GM19324 (cell line): ENCODE results near the gene ZNF181.

Source experiments
- ATAC-seq: cut with Tn5 transposase; IDR thresholded peaks from one replicate; pipeline ENCODE4 v1.9.1; 2021; ENCODE audit warnings: mild to moderate bottlenecking, moderate library complexity; ENCODE audit not compliant: unreplicated experiment, low FRiP score

ZNF181 gene

DNA sequence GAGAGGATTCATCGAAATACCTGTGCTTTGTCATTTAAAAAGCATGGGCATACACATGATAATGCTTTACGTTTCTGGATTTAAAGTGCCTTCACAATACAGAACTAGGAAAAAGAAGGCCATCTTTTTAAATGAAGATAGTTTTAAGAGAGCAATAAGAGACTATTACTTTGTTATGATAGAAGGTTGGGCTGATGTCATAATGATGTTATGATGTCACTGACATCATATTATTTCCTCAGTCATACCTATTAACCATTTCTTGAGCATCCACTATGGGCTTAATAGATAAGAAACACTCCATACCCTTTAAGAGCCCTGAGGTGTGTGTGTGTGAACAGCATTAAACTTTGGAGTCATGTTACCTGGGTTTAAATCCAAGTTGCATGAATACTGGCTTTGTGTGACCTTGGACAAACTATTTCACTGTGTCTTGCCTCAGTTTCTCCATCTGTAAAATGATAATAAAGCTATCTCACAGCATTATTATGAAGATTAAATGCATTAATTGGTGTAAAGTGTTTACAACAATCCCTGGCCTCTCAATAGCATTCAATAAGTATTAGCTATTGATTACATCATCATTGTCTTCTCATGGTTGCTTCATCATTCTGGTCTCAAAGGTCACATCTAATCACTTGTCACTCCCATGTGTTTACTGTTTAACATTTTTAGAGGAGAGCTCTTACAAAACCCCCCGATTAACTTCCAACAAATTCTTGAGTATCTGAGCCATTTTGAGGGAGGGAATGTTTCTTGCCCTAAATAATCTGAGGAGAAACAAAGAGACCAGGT, 11.1 kb downstream of the ZNF181 start:
- ATAC-seq = no peak

DNA sequence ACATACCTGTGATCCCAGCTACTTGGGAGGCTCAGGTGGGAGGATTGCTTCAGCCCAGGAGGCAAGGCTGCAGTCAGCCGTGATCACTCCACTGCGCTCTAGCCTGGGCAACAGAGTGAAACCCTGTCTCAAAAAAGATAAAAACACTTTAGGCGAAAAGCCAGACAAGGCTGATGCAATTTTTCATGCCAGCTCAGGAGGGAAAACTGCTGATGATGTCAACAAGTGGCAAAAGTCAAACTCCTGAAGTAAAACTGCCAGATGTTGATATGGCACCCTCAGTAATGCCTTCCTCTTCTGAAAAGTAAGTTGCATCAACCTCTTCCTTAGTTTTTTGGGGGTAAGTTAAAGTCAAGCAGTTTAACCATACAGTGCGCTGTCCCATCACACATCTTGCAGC, 23.4 kb downstream of the ZNF181 start:
- no peak for ATAC-seq

DNA sequence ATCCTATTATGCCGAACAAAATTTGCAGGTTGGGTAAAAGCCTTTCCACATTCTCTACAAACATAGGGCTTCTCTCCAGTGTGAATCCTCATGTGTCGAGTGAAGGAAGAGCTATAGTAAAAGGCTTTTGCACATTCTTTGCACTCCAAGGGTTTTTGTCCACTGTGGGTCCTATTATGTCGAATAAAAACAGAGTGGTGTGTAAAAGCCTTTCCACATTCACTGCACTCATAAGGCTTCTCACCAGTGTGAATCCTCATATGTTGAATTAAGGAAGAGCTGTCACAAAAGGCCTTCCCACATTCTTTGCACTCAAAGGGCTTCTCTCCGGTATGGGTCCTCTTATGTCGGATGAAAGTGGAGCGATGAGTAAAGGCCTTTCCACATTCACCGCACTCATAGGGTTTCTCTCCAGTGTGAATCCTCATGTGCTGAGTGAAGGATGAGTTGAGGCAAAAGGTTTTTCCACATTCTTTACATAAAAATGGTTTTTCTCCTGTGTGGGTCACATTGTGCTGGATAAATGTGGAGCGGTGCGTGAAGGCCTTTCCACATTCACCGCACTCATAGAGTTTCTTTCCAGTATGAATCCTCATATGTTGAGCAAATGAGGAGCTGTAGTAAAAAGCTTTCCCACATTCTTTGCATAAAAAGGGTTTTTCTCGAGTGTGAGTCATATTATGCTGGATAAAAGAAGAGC, 25.3 kb downstream of the ZNF181 start:
- ATAC-seq = no peak

DNA sequence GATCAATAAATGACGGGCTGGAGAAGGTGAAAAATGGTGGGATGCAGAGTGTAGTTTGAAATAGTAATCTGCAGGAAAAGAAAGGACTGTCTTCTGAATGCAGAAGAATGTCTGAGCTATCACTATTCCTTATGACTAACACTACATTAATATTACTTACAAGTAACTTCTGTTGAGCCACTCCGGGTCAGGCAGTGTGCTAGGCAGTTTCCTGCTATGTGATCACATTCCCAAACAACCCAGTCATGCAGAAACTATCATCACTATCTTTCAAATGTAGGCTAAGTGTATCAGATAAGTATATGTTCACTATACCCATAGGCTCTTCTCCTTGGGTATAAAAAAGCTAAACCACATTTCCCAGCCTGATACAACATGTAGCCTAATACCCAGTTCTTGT, 32.3 kb downstream of the ZNF181 start:
- ATAC-seq = no peak

DNA sequence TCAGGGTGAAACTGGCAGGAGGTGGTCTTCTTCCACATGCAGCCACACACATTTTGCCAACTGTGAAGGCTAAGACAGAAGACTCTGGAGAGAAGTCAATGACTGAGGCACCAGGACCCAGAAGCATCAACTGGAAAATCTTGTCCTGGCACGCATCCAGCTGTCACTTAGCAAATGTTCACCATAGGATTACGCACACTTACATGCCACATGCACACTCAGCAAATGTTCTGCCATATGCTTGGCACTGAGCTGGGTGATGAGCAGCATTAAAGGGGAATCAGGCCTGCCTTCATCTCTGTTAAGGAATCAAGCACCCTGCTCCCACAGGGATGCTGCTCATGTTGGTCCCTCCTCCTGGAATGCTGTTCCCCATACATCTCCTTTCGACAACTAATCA, 33.9 kb downstream of the ZNF181 start:
- no peak for ATAC-seq

DNA sequence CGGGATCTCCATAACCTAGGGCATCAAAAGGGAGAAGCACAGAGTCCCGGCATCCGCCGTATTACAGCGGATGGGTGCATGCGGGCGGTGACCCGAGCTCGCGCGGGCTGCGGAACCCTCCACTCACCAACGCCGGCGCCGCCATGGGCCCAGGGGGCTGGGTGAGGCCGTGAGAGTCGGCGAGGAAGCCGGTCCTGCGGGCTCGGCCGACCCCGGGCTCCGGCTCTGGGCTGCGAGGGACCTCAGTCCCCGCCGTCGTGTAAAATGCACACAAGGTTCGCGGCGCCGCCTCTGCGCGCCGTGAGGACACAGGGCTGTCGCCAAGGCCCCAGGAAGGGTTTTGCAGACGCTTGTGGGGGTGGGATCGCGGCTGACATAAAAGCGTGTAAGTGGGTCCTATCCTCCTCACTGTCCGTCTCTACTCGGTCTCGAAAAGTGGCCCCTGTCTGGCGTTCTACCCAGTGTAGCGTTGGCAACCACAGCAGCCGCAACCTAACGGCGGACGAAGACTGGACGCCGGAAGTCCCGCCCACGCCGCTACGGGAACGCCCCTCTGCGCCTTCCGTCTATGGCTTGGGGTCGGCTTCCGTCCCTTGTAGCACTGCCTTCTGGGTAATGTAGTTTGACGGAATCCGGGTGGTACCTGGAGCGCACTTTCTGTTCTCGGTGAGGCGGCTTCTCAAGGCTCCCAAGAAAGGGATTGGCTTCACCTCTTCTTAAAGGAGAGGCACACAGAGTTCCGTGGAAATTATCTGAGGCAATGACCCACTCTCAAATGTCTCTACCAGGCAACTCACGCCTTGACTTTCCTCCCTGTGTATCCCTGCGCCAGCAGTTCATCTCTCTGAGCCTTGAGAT, 38.9 kb downstream of the ZNF181 start, which contains the start of gene ZNF599:
TSS of gene ZNF599 (minus strand) at position 519 of the 858 bp plus-strand sequence. CDS start at position 145, 374 bp downstream.
- ATAC-seq = peak; percentile 78

DNA sequence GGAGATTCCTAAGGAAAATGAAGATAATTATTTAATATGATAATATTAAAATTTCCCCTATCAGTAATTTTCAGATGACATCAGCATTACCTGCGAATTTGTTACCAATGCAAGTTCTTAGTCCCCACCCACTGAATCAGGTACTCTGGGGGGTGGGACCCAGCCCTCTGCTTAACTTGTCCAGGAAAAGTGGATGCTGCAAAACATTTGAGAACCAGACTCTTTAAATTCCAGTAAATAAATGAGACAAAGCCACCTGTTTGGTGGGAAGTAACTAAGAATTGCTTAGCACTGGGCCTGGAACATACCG, 39.5 kb downstream of the ZNF181 start:
- no peak for ATAC-seq

DNA sequence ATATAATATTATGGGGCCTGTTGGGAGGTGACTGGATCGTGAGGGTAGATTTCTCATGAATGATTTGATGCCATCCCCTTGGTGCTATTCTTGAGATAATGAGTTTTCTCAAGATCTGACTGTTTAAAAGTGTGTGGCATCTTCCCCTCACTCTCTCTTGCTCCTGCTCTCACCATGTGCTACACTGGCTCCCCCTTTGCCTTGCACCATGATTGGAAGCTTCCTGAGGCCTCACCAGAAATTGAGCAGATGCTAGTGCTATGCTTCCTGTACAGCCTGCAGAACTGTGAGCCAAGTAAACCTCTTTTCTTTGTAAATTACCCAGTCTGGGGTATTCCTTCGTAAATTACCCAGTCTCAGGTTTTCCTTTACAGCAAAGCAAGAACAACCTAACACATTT, 40.8 kb downstream of the ZNF181 start:
- no peak for ATAC-seq

DNA sequence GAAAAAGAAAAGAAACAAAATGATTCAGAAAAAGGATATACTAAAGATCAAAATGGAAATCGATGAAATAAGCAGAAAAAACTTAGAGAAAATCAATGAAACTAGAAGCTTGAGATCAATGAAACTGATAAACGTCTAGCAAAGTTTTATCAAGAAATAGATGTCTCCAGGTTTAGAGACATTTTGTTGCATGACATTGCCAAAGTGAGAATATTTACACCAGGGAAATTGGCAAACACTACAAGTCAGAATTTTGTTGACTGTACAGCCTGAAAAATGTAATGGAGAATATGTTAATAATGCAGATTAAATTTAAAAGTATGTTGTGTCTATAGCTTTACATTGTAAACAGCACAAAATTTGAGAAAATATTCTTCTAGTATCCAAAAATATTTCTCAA, 44.3 kb downstream of the ZNF181 start:
- ATAC-seq = no peak

DNA sequence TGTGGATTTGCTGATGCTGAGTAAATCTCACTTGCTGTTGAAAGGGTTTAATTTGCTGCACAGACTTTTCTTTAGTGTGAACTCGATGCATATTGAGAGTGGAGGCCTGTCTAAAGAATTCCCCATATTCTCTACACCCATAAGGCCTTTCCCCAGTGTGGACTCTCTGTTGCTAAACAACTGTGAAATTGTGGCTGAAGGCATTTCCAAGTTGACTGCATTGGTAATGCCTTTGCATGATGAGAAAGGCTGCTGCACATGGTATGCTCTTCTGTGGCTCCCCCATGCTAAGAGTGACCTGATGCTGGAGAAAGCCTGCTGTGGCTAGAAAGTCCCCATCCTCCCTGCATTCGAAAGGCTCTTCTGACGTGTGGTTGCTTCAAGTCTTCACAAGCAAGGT, 45.6 kb downstream of the ZNF181 start:
- no peak for ATAC-seq

DNA sequence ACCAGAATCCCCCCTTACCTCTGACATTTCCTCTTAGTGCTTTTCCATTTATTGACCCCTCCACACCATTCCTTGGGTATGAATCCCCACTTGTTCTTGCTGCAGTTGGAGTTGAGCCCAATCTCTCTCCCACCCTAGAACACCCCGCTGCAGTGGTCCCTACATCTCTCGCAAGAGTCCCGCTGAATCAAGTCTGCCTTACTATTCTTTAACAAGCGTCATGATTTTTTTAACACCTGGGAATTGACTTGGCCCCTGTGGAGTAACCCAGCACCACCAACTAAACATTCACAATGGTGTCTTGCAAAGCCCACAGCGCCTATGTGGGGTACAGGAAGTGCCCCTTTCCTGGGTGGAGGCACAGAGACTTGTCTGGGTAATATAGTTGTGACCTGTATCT, 52.2 kb downstream of the ZNF181 start:
- no peak for ATAC-seq

DNA sequence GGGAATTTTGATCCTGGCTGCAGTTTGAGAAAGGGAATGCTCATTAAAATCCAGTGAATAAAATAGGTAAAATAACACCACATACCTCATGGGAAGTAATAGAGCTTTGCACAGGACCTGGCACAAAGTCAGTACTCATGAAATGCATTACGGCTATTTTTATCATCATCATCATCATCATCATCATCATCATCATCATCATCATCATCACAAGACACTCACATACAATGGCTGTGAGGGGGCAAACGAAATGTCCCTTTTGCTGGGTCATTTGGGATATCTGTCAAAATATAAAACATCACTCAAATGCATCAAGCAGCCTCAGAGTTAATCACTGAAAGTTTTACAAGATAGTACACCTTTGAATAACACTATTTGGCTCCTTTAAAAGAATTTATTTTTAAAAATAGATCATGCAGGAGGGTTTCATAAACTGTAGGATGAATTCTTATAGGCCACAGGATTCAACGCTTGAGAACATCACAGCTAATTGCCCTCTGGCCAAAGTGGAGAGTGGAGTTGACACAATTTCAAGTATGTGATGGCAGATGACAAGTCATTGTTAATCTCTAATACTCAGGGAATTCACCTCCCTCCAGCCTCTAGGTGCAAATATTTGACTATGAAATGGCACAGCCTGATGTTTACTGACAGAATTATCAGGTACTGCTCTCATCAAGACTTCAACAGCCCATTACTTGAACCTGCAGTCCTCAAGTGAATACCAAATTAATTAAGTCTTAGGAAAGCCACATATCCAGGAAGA, 53.2 kb downstream of the ZNF181 start:
- ATAC-seq = no peak

DNA sequence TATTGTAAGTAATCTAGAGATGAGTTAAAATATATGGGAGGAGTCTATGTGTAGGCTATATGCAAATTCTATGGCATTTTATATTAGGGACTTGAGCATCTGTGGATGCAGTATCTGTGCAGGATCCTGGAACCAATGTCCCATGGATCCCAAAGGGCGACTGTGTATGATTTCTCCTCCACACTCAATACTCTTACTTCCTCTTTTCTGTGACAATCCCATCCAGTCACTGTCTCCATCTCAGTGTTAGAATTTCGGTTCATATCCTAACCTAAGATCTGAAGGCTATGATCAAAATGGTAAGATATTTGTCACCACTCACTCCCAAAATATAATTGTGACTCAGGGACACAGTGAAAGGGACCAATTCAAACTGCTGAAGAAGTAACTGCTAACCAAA, 54.0 kb downstream of the ZNF181 start:
- no peak for ATAC-seq

DNA sequence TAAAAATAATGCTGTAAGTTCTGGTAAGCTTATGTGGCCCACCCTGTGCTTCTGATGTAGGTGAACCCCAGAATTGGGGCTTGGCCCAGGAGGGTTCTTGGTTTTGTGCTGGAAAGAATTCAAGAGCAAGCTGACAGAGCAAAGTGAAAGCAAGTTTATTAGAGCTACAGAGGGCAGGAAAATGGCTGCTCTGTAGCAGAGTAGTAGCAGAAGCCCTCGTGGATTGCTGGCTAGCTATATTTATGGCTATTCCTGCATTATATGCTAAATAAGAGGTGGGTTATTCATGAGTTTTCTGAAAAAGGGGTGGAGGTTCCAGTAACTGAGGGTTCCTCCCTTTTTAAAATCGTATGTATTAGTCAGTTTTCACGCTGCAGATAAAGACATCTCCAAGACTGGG, 59.5 kb downstream of the ZNF181 start:
- no peak for ATAC-seq

DNA sequence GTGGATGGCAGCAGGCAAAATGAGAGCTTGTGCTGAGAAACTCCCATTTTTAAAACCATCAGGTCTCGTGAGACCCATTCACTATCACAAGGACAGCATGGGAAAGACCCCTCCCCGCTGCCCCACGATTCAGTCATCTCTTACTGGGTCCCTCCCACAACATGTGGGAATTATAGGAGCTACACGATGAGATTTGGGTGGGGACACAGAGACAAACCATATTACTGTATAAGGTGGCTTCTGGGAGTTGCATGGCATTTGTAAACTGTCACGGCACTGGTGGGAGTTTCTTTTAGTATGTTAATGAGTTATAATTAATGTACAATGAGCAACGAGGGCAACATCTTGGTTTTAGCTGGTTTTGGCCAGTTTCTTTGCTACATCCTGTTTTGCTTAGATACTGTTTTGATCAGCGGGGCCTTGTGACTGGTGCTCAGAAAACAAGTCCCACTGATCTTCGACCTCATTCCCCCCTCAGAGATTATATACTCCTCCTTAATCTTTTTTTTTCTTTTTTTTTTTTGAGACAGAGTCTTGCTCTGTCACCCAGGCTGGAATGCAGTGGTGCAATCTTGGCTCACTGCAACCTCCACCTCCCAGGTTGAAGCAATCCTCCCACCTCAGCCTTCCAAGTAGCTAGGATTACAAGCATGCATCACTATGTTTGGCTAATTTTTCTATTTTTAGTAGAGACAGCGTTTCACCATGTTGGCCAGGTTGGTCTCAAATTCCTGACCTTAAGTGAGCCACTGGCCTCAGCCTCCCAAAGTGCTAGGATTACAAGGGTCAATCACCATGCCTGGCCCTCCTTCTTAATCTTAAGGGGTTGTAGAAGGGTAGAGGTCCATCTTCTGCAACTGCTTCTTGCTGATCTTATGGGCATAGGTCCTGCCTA, 60.3 kb downstream of the ZNF181 start:
- ATAC-seq = no peak
